Muscle of back (tissue), 13 donors: ENCODE measurements around the gene CFAP20DC. TPM values are rescaled to one million over a fixed set of nuclear protein-coding genes. Genes with fewer than 3 reads are reported as not detected.
A peak's percentile ranks its signal among the peaks of the same experiment; 100 is the strongest.
"Not testable (repeated sequence)": the region's sequence is repeated elsewhere in the genome, so short reads cannot be mapped to it uniquely, and the experiment has no call there.

ENCODE experiments used
- DNase-seq, 3 donors: peaks; one replicate each; pipeline versions ENCODE4 v3.0.0 to v3.0.0-alpha.2; 2013
- long read RNA-seq, 9 donors: transcript quantifications; one replicate each; lab custom pipeline, GENCODE V29; 2026
- polyA plus RNA-seq, 10 donors: library from polyadenylated mRNA; unstranded; fragments of 120-200 nt; gene quantifications; one replicate each; pipeline ENCODE4 v1.2.1, GENCODE V29; 2013; ENCODE audit not compliant: insufficient read length in 10 of 10

The CFAP20DC gene
- polyA plus RNA-seq = 1 to 10 TPM in 9 of 10 donors, under 1 TPM in 1; 0.88 to 2.4 (median 1.7) TPM
- long read RNA-seq, donor 1 = 0 reads
- long read RNA-seq, donor 2 = 0 reads
- long read RNA-seq, donor 3 = 0 reads
- long read RNA-seq, donor 4 = 0 reads
- long read RNA-seq, donor 5 = 0 reads
- long read RNA-seq, donor 6 = 0 reads
- long read RNA-seq, donor 7 = 0 reads
- long read RNA-seq, donor 8 = 0 reads
- long read RNA-seq, donor 9 = 0 reads

GRCh38 chr3:59049671-59050331 lies at the start of gene CFAP20DC:
Gene CFAP20DC (minus strand): TSS chr3:59050025. CDS start chr3:59049631, 394 bp downstream.
- DNase-seq = peak; percentile 92 to 97 (median 96)

GRCh38 chr3:59098516-59098915 lies 48.7 kb upstream of the CFAP20DC start:
- not testable (repeated sequence) for DNase-seq

GRCh38 chr3:59094446-59094845 lies 44.6 kb upstream of the CFAP20DC start:
- no peak for DNase-seq

GRCh38 chr3:59093521-59093920 lies 43.7 kb upstream of the CFAP20DC start:
- no peak for DNase-seq

- no peak for DNase-seq
Measured at GRCh38 chr3:59088761-59089160, 38.9 kb upstream of the CFAP20DC start.

- DNase-seq = no peak
Measured at GRCh38 chr3:59085976-59086375, 36.2 kb upstream of the CFAP20DC start.

- peak; percentile 16 to 79 (median 31) for DNase-seq
Measured at GRCh38 chr3:59084583-59084982, 34.8 kb upstream of the CFAP20DC start.

GRCh38 chr3:59082106-59082505 lies 32.3 kb upstream of the CFAP20DC start:
- no peak for DNase-seq

- DNase-seq = no peak
Measured at GRCh38 chr3:59081071-59081470, 31.2 kb upstream of the CFAP20DC start.

- DNase-seq = no peak
Measured at GRCh38 chr3:59079962-59080361, 30.1 kb upstream of the CFAP20DC start.

- DNase-seq = no peak
Measured at GRCh38 chr3:59074764-59075163, 24.9 kb upstream of the CFAP20DC start.

- DNase-seq = peak in 2 of 3 donors; percentile 48 to 80
Measured at GRCh38 chr3:59072681-59073080, 22.9 kb upstream of the CFAP20DC start.

GRCh38 chr3:59069838-59070237 lies 20.0 kb upstream of the CFAP20DC start:
- DNase-seq = no peak

GRCh38 chr3:59065240-59065639 lies 15.4 kb upstream of the CFAP20DC start:
- DNase-seq = no peak

- DNase-seq = no peak
Measured at GRCh38 chr3:59064728-59065127, 14.9 kb upstream of the CFAP20DC start.

GRCh38 chr3:59064276-59064675 lies 14.5 kb upstream of the CFAP20DC start:
- no peak for DNase-seq

GRCh38 chr3:59056706-59057105 lies 6.9 kb upstream of the CFAP20DC start:
- DNase-seq = no peak

- DNase-seq = peak in 1 of 3 donors; percentile 21
Measured at GRCh38 chr3:59052803-59053411, 3.1 kb upstream of the CFAP20DC start.

GRCh38 chr3:59050811-59051414 lies 1.1 kb upstream of the CFAP20DC start:
- DNase-seq = not testable (repeated sequence)

GRCh38 chr3:59046839-59047238 lies 3.0 kb downstream of the CFAP20DC start:
- DNase-seq = no peak

- DNase-seq = no peak
Measured at GRCh38 chr3:59043391-59043790, 6.4 kb downstream of the CFAP20DC start.

GRCh38 chr3:59040902-59041301 lies 8.9 kb downstream of the CFAP20DC start:
- no peak for DNase-seq

GRCh38 chr3:59027607-59028006 lies 22.2 kb downstream of the CFAP20DC start:
- DNase-seq = no peak
